Bronchial epithelial cell (primary cell): ENCODE measurements around the gene HDAC4. TPM values are rescaled to one million over a fixed set of nuclear protein-coding genes. Genes with fewer than 3 reads are reported as not detected.

Source experiments
- DNase-seq: peaks from one replicate; pipeline ENCODE4 v3.0.0-alpha.2; 2010; ENCODE audit warnings: low read depth
- FAIRE-seq: peaks from 2 replicates; lab custom pipeline; 2011; peaks lifted over from hg19 to GRCh38; lab: Jason Lieb, UNC
- H3K27me3 ChIP-seq: 2 replicates; pipeline ENCODE4 v1.5.1; 2011; ENCODE audit warnings: low read length; ENCODE audit not compliant: control insufficient read depth, insufficient read depth
- H3K36me3 ChIP-seq: 2 replicates; pipeline ENCODE4 v1.5.1; 2011; ENCODE audit warnings: low read length; ENCODE audit not compliant: control insufficient read depth, insufficient read depth
- H3K4me3 ChIP-seq: 2 replicates; pipeline ENCODE4 v1.5.1; 2011; ENCODE audit warnings: mild to moderate bottlenecking, low read depth, low read length, control low read depth
- total RNA-seq: library from RNA; depleted of rRNA; stranded (reverse); fragments of >200 nt; gene quantifications from 2 replicates; pipeline ENCODE4 v1.2.1, GENCODE V29; 2014
- TF ChIP-seq, protein P1 (sequence below): IDR thresholded peaks from 2 replicates; pipeline ENCODE4 v1.5.1; 2011; ENCODE audit warnings: mild to moderate bottlenecking, moderate library complexity, low read length, control low read depth, inconsistent platforms; ENCODE audit not compliant: insufficient read depth, severe bottlenecking

Gene HDAC4
- total RNA-seq, 1 donor from 2014 or later, result 5.3 TPM

DNA sequence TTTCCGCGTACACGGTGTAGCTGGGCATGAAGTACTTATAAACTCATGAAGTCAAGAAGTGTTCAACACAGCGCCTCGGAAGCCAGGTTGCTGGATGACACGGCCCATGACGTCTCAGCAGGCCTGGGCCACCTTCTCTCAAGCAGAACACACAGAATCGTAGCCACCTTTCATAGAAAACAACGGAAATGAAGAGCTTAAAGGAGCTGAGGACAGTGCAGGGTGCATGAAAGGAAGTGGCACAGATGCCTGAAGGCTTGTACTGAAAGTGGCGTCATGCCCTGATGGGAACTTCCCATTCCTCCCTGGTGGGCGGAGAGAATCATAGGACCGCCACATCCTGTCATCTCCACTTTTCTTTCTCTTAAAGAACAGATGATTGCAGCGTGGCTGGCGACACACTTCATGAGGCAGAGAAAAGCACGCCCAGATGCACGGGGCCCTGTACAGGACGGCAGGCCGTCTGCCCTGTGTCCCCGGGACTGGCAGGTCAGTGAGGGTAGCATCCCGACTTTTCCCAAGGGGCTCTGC, 31.1 kb downstream of the HDAC4 start:
- no peak for DNase-seq
- FAIRE-seq, result no peak
- Histone ChIP-seq H3K4me3 (no peak overlapping the region), H3K36me3 (no peaks in the 10 kb centered on the region), H3K27me3 (no peaks in the 10 kb centered on the region)
- TF ChIP-seq, protein P1, sequence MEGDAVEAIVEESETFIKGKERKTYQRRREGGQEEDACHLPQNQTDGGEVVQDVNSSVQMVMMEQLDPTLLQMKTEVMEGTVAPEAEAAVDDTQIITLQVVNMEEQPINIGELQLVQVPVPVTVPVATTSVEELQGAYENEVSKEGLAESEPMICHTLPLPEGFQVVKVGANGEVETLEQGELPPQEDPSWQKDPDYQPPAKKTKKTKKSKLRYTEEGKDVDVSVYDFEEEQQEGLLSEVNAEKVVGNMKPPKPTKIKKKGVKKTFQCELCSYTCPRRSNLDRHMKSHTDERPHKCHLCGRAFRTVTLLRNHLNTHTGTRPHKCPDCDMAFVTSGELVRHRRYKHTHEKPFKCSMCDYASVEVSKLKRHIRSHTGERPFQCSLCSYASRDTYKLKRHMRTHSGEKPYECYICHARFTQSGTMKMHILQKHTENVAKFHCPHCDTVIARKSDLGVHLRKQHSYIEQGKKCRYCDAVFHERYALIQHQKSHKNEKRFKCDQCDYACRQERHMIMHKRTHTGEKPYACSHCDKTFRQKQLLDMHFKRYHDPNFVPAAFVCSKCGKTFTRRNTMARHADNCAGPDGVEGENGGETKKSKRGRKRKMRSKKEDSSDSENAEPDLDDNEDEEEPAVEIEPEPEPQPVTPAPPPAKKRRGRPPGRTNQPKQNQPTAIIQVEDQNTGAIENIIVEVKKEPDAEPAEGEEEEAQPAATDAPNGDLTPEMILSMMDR, result no peak

DNA sequence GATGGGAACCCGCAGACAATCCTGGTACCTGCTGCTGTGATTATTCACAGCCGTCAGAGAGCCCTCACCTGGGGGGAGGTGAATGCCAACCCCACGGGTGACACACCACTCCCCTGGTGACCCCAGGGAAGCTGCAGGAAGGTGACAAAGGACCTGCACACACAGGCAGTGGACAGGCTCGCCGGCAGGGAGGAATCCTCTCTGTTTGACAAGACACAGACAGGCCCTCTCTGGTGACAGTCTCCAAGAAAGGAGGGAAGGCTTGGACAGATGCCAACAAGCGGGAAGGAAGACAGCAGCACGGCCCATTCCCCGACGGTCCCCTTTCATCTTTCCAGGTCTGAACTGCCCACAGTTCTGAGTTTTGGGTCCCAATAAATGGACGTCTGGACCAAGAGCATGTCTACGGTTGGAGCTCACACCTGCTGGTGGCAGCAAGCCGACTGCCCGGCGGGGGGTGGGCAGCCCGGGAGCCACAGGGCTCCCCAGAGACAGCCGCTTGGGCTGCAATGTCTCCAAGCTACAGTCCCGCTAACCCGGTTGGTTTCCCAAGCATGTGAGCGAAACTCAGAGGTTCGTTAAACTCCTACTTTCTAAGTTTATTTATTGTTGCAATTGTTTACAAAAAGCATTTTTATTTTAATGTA, 31.8 kb downstream of the HDAC4 start:
- no peak for FAIRE-seq
- no peak for DNase-seq

GRCh38 chr2:239368321-239368720, 32.5 kb downstream of the HDAC4 start:
- Histone ChIP-seq H3K36me3 (no peaks in the 10 kb centered on the region), H3K27me3 (no peaks in the 10 kb centered on the region), H3K4me3 (no peak overlapping the region)
- TF ChIP-seq, protein P1, result no peak
- FAIRE-seq, result no peak
- no peak for DNase-seq

More for the DNA sequence above, 31.8 kb downstream of the HDAC4 start:
- Histone ChIP-seq H3K36me3 (no peaks in the 10 kb centered on the region), H3K27me3 (no peaks in the 10 kb centered on the region), H3K4me3 (no peak overlapping the region)
- TF ChIP-seq, protein P1, result no peak

- Histone ChIP-seq H3K36me3 (no peaks in the 10 kb centered on the region), H3K4me3 (no peak overlapping the region), H3K27me3 (no peaks in the 10 kb centered on the region)
- TF ChIP-seq, protein P1, result no peak
- DNase-seq (no peak), FAIRE-seq (no peak)
Measured at GRCh38 chr2:239366740-239367139, 34.1 kb downstream of the HDAC4 start.

DNA sequence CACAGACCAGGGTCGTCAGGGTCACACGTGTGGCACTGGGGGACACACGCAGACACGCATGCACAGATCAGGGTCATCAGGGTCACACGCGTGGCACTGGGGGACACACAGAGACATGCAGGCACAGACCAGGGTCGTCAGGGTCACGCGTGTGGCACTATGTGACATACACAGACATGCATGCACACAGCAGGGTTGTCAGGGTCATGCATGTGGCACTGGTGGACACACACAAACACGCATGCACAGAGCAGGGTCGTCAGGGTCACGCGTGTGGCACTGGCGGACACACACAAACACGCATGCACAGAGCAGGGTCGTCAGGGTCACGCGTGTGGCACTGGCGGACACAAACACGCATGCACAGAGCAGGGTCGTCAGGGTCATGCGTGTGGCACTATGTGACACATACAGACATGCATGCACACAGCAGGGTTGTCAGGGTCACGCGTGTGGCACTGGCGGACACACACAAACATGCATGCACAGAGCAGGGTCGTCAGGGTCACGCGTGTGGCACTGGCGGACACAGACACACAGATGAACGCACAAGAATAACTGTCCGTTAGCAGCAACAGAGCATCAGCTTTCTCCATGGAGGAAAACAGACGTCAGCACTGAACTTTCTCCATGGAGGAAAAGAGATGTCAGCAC, 34.9 kb downstream of the HDAC4 start:
- no peaks in the 10 kb centered on the region for H3K36me3 ChIP-seq
- H3K27me3 ChIP-seq, result no peaks in the 10 kb centered on the region
- H3K4me3 ChIP-seq, result no peak overlapping the region
- peak; percentile 73 for FAIRE-seq
- DNase-seq, result no peak
- TF ChIP-seq, protein P1, result no peak
